Measurements from ENCODE around the gene ENSA.
A peak's percentile ranks its signal among the peaks of the same experiment; 100 is the strongest.
"Not testable (repeated sequence)": the region's sequence is repeated elsewhere in the genome, so short reads cannot be mapped to it uniquely, and the experiment has no call there.

The ENSA gene

DNA sequence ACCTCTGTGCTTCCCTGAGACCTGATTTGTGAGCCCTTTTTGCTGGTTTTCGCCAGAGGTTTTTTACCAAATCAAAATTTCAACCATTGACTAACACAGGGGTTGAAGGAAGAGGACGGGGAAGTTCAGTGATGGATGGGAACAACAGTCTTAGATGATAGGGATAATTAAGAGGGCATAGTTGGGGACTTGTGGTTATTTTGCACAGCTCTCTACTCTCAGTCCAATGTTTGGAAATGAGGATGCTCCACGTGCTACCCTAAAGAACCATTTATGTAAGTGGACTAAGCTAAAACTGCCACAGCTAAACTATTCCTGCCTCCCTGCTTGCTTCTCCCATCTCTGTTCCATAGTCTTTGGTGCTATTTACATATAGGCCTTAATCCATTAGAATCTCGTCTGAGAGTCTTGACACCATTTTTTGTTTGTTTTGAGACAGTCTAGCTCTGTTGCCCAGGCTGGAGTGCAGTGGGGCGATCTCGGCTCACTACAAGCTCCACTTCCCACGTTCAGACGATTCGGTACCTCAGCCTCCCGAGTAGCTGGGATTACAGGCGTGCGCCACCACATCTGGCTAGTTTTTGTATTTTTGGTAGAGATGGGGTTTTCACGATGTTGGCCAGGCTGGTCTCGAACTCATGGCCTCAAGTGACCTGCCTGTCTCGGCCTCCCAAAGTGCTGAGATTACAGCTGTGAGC, 49.3 kb downstream of the ENSA start:
- no peak for DNase-seq

- peak; percentile 96 for DNase-seq
Observed at GRCh38 chr1:150579110-150579944, 50.1 kb downstream of the ENSA start, which contains the start of gene MCL1. MCL1 (minus strand) TSS chr1:150579610; CDS start chr1:150579530, 80 bp downstream.

DNA sequence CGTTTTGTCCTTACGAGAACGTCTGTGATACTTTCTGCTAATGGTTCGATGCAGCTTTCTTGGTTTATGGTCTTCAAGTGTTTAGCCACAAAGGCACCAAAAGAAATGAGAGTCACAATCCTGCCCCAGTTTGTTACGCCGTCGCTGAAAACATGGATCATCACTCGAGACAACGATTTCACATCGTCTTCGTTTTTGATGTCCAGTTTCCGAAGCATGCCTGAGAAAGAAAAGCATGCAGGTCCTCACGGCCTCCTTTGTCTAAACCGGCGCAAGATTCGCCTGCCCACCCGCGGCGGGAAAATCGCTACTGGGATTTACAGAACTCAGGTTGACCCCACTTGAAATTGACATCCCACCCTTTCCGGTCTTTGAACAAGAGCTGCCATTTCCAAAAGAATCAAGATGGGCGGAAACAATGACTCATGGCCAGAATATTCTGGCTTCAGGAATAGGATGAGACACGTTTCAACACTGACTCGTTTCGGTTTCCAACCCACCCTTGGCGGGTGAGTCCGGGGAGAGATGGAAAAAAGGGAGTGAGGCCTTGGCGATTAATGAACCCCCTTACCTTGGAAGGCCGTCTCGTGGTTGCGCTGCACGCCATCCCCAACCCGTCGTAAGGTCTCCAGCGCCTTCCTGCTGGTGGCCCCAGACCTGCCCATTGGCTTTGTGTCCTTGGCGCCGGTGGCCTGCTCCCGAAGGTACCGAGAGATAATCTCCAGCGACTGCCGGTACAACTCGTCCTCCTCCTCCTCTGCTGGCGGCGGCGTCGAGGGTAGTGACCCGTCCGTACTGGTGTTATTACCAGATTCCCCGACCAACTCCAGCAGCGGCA, 50.9 kb downstream of the ENSA start:
- peak; percentile 71 for DNase-seq

GRCh38 chr1:150577557-150578271, 51.7 kb downstream of the ENSA start:
- no peak for DNase-seq

DNA sequence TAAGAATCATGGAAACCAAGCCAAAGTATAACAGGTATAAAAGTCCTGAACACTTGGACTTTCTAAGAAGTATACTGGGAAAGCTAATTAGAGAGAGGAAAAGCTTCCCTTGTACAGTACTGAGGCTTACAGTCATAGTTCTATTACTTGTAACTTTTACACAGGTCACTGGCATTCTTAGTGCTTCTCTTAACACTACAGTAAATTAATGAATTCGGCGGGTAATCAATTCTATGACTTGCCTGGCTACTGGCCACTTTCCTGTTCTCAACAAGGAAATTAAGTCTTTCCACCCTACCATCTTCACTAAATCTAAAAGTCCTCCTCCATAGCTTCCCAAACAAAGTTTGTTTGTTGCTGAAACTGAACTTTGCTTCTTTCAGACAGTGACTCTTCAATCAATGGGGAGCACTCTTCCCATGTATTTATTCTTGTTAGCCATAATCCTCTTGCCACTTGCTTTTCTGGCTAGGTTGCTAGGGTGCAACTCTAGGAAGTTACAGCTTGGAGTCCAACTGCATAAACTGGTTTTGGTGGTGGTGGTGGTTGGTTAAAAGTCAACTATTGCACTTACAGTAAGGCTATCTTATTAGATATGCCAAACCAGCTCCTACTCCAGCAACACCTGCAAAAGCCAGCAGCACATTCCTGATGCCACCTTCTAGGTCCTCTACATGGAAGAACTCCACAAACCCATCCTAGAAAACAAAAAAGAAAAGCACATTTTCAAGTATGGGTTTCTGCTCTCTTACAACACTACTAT, 52.4 kb downstream of the ENSA start:
- no peak for DNase-seq

DNA sequence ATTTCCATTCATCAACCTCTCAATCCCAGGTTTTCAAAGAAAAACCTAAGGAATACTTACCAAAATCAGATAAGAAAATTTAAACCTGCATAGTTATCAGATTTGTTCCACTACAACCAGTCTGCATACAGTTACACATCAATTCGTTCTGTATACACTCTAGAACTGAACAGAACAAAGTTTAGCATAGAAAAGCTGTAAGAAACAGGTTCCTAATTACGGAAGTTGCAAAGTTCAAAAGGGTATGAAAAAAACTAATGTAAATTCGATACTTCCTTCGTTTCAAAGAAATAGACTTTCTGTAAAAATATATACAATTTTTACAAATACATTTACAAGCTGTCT, 53.1 kb downstream of the ENSA start:
- DNase-seq: no peak

- no peak for DNase-seq
Observed at GRCh38 chr1:150575518-150576366, 53.7 kb downstream of the ENSA start.

DNA sequence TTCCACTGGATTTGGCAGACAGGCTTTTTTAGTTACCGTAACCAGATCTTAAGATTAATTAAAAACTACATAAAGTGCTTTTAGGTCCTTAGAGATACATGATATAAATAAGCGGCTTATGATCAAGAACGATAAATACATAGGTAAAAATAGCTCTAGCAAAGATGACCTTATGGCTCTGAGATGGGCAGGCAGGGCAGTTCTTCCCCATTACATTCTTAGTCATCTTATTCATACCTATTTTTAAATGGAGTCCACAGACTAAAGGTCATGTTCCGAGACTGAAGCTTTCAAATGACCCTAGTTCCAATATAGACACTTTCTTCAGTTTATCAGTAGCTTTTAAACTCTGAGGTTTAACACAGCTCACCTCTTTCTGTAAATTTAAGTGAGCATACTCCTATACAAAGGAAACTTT, 54.3 kb downstream of the ENSA start:
- no peak for DNase-seq

DNA sequence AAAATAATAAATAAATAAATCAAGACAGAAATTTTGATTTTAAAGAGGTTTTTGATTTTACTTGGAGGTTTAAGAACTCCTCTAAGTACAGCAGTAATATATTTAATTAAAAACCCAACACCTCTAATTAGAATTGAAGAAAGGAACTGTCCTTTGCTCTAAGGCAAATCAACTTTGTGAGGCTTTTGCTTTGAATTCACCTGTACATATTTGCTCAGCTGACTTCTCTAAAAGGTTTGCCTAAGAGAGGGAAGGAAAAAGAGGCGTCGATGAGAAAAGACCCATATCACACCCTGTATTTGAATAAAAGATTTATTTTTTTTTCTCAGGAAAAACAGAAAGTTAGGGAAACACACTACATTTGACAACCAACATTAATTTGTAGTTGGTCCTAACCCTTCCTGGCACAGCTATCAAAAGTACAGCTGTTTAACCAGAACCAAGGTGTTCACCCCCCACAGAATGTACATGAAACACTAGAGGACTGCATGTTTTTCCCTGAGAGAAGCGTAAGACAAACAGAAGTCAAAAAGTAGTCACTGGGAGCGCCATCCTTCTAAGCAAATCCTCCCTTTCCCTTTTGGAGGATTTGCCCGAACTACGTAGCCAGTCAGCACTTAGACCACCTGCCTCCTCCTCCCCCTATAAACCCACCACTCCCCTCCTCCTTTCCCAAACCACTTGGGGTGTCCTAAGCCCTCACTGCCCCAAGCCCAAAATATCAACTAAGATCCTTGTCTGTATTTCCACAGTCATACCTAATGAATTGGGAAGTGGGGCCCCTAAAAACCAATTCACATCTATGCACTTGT, 54.9 kb downstream of the ENSA start:
- no peak for DNase-seq

- DNase-seq: not testable (repeated sequence)
Observed at GRCh38 chr1:150573648-150574071, 55.8 kb downstream of the ENSA start.

DNA sequence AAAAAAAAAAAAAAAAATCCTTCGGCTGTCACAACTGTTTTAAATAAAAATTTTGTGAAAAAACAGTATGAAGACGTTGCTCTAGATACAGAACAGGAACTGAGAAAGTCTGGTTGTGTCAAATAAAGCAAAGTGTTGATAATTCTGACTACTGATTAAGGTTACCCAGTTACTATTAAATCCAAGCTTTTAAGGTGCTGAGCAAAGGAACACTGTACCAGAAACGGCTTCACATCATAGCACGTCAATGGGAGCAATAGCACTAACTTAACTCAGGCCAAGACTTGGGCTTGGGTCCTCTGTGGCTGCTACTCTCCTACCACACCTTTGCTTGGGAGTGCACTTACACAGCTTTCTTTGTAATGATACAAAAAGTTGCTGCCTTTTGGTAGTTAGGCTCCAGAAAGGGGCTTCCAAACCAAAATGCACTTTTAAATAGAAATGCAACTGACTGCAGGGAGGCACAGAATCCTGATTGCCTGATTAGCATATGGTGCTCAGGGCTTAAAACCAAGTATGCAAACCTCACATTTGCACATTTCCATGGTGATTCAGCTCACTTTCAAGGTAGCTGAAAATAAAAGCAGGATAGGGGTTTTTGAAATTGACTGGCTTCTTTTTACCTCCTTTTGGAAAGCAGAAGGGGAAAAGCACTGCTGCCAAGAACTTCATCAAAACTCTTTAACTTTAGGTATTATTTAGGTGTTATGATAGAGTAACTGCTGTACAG, 56.3 kb downstream of the ENSA start:
- DNase-seq: peak; percentile 13

All from MV-4-11 (cell line).